Stomach (tissue), 4 donors: ENCODE results near the gene CCNE1.

Source experiments
- CTCF ChIP-seq, 7 experiments: fragments of 450-650 bp in 4 of 7; fragments of 200-600 bp in 3 of 7; sonication (generic) in 3 of 7; IDR thresholded peaks; one replicate each; pipeline ENCODE4 v1.5.1; 2016 to 2019; ENCODE audit warnings: antibody characterized with exemption in 7 of 7, control low read depth in 2 of 7, mild to moderate bottlenecking in 1 of 7
- EP300 ChIP-seq: sonication (generic); formaldehyde crosslinking; IDR thresholded peaks from one replicate; pipeline ENCODE4 v1.6.1; 2017; ENCODE audit warnings: antibody characterized with exemption
- POLR2A ChIP-seq, 4 donors: fragments of 450-650 bp; IDR thresholded peaks; one replicate each; pipeline ENCODE4 v1.6.1; 2016; ENCODE audit warnings: antibody characterized with exemption in 4 of 4, control low read depth in 2 of 4, mild to moderate bottlenecking in 1 of 4, moderate library complexity in 1 of 4
- POLR2AphosphoS5 ChIP-seq, 3 donors: sonication (generic); formaldehyde crosslinking; IDR thresholded peaks; one replicate each; pipeline ENCODE4 v1.6.1; 2016; ENCODE audit warnings: antibody characterized with exemption in 3 of 3

GRCh38 chr19:29866011-29866410, 54.2 kb downstream of the CCNE1 start:
- TF ChIP-seq CTCF (IDR thresholded peaks at IDR 0.05), result no peak
- TF ChIP-seq POLR2AphosphoS5 (IDR thresholded peaks at IDR 0.05), result no peak
- no peak for TF ChIP-seq POLR2A (IDR thresholded peaks at IDR 0.05)
- TF ChIP-seq EP300, result no peak
